ENCODE results near the gene CIDEB. TPM values are rescaled to one million over a fixed set of nuclear protein-coding genes. Genes with fewer than 3 reads are reported as not detected.

The CIDEB gene
- total RNA-seq, 1 experiment from 2014 or later = not detected

DNA sequence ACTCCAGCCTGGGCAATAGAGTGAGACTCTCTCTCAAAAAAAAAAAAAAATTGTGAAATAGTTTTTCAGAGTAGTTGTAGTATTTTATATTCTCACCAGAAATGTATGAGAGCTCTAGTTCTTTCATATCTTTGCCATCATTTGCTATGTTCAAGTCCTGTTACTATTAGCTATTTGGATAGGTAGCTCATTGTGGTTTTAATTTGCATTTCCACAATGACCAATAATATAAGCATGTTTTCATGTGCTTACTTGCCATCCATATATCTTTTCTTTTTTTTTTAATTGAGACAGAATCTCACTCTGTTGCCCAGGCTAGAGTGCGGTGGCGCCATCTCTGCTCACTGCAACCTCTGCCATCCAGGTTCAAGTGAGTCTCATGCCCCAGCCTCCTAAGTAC lies 40.4 kb upstream of the CIDEB start:
- Histone ChIP-seq H2BK120ac (ENCODE audit: low read depth, low read length, poor library complexity, severe bottlenecking) (no peak overlapping the region), H3K56ac (ENCODE audit: insufficient read length, low read depth, low read length) (no peak overlapping the region), H3K79me1 (ENCODE audit: insufficient read depth, low read depth, low read length, poor library complexity, severe bottlenecking) (no peaks in the 10 kb centered on the region), H3K23me2 (ENCODE audit: insufficient read length, low read depth, low read length, poor library complexity, severe bottlenecking) (no peaks in the 10 kb centered on the region), H2BK20ac (ENCODE audit: low read depth, low read length, poor library complexity, severe bottlenecking) (no peak overlapping the region), H2AFZ (ENCODE audit: low read length) (no peak overlapping the region), H3K79me2 (ENCODE audit: insufficient read depth, low read length) (no peaks in the 10 kb centered on the region), H3K23ac (ENCODE audit: insufficient read length, low read depth, low read length) (no peak overlapping the region), H3K9ac (ENCODE audit: extremely low read depth, insufficient read length, low read length) (no peak overlapping the region), H2AK5ac (ENCODE audit: insufficient read length, low read length) (no peak overlapping the region), H2BK15ac (ENCODE audit: low read depth, low read length) (no peak overlapping the region), H3K18ac (ENCODE audit: insufficient read length, low read depth, low read length) (no peak overlapping the region), H3K4me1 (ENCODE audit: insufficient read depth, low read length) (no peaks in the 10 kb centered on the region), H3K27me3 (ENCODE audit: insufficient read depth, low read length) (no peaks in the 10 kb centered on the region; the same call in 1 of the 2 replicates), H2BK12ac (ENCODE audit: insufficient read length, low read depth, low read length) (no peak overlapping the region), H3K4ac (ENCODE audit: low read depth, low read length) (no peak overlapping the region), H3K4me2 (ENCODE audit: insufficient read depth, insufficient read length, low read length) (no peak overlapping the region), H4K8ac (replicated peaks; ENCODE audit: insufficient read length, low read depth, low read length) (no peak overlapping the region), H4K5ac (ENCODE audit: insufficient read length, low read depth, low read length) (no peak overlapping the region), H4K91ac (ENCODE audit: insufficient read length, low read depth, low read length) (no peak overlapping the region), H3K27ac (ENCODE audit: insufficient read length, low read depth, low read length) (no peak overlapping the region), H3T11ph (ENCODE audit: low read length) (no peak overlapping the region), H4K20me1 (ENCODE audit: control insufficient read depth, insufficient read depth, insufficient read length) (no peaks in the 10 kb centered on the region), H3K14ac (ENCODE audit: insufficient read depth, low read length) (no peak overlapping the region), H2BK5ac (ENCODE audit: insufficient read length, low read length) (no peak overlapping the region), H3K9me3 (ENCODE audit: control insufficient read depth, low read depth, low read length) (no peaks in the 10 kb centered on the region)
- DNase-seq = no peak
- no CpG with 5 or more reads among the region's 2 CpGs for WGBS (ENCODE audit: extremely low coverage, insufficient read length, low lambda C conversion rate)
- no peak overlapping the region for H3K4me3 Mint-ChIP-seq
- peaks cover 86% of the 10 kb centered on the region for H3K27me3 Mint-ChIP-seq (ENCODE audit: low read depth)
- no peaks in the 10 kb centered on the region for H3K9me3 Mint-ChIP-seq
- no peak overlapping the region for H3K27ac Mint-ChIP-seq
- TF ChIP-seq CTCF (conservative IDR thresholded peaks at IDR 0.05) = no peak
- peaks cover 0 to 6% of the 10 kb centered on the region in 2 experiments; a peak in 2 of 4 replicates for H3K4me1 Mint-ChIP-seq
- H3K36me3 Mint-ChIP-seq (ENCODE audit: insufficient read depth in 1 of 3, low read depth in 3 of 3) = no peaks in the 10 kb centered on the region
